UCSD-AML1 (cell line): Measurements from ENCODE around the gene AOPEP.
A peak's percentile ranks its signal among the peaks of the same experiment; 100 is the strongest.

ENCODE experiments used
- DNase-seq: peaks from one replicate; lab custom pipeline; 2025; ENCODE audit not compliant: unreplicated experiment; lab: John Stamatoyannopoulos, UW

AOPEP gene

GRCh38 chr9:94758031-94758430 lies 31.5 kb downstream of the AOPEP start:
- DNase-seq: no peak

GRCh38 chr9:94758880-94759279 lies 32.4 kb downstream of the AOPEP start:
- DNase-seq: no peak

- no peak for DNase-seq
Observed at GRCh38 chr9:94760010-94760409, 33.5 kb downstream of the AOPEP start.

GRCh38 chr9:94760660-94761059 lies 34.2 kb downstream of the AOPEP start:
- no peak for DNase-seq

- no peak for DNase-seq
Observed at GRCh38 chr9:94761481-94761880, 35.0 kb downstream of the AOPEP start.

GRCh38 chr9:94767331-94768072 lies 41.0 kb downstream of the AOPEP start:
- no peak for DNase-seq

GRCh38 chr9:94768766-94769165 lies 42.3 kb downstream of the AOPEP start:
- DNase-seq: no peak

- DNase-seq: no peak
Observed at GRCh38 chr9:94770334-94770733, 43.8 kb downstream of the AOPEP start.

GRCh38 chr9:94771096-94771495 lies 44.6 kb downstream of the AOPEP start:
- DNase-seq: no peak

- no peak for DNase-seq
Observed at GRCh38 chr9:94772144-94772543, 45.6 kb downstream of the AOPEP start.

- DNase-seq: no peak
Observed at GRCh38 chr9:94772639-94773303, 46.3 kb downstream of the AOPEP start.

- DNase-seq: no peak
Observed at GRCh38 chr9:94773655-94774054, 47.2 kb downstream of the AOPEP start.

GRCh38 chr9:94778013-94778412 lies 51.5 kb downstream of the AOPEP start:
- DNase-seq: no peak

GRCh38 chr9:94779031-94779430 lies 52.5 kb downstream of the AOPEP start:
- DNase-seq: no peak

- no peak for DNase-seq
Observed at GRCh38 chr9:94779693-94780290, 53.3 kb downstream of the AOPEP start.

GRCh38 chr9:94780516-94780950 lies 54.0 kb downstream of the AOPEP start:
- DNase-seq: peak; percentile 28

- DNase-seq: no peak
Observed at GRCh38 chr9:94782355-94783101, 56.0 kb downstream of the AOPEP start.

- DNase-seq: peak; percentile 45
Observed at GRCh38 chr9:94783102-94783682, 56.7 kb downstream of the AOPEP start.

- DNase-seq: no peak
Observed at GRCh38 chr9:94783928-94784327, 57.4 kb downstream of the AOPEP start.

- no peak for DNase-seq
Observed at GRCh38 chr9:94785215-94786169, 59.0 kb downstream of the AOPEP start.
